Neural cell (in vitro differentiated cells): ENCODE data around the gene BCL2.

Source experiments
- EP300 ChIP-seq: fragments of 450-650 bp; conservative IDR thresholded peaks from 2 replicates; pipeline ENCODE4 v1.6.1; 2014; ENCODE audit warnings: antibody characterized with exemption, mild to moderate bottlenecking, moderate library complexity; ENCODE audit not compliant: poor library complexity, severe bottlenecking
- EZH2 ChIP-seq: fragments of 200-600, 300-800 bp; shearing (Covaris generic), sonication (generic); IDR thresholded peaks from 2 replicates; pipeline ENCODE4 v1.6.1; 2014; ENCODE audit warnings: antibody characterized with exemption, low read length, borderline replicate concordance, mild to moderate bottlenecking; ENCODE audit not compliant: insufficient read depth, poor library complexity, severe bottlenecking
- MXI1 ChIP-seq: fragments of 450-650 bp; conservative IDR thresholded peaks from 2 replicates; pipeline ENCODE4 v1.6.1; 2014; ENCODE audit warnings: antibody characterized with exemption, mild to moderate bottlenecking; ENCODE audit not compliant: poor library complexity, severe bottlenecking
- POLR2AphosphoS5 ChIP-seq: IDR thresholded peaks from 2 replicates; pipeline ENCODE4 v1.6.1; 2012
- RAD21 ChIP-seq: fragments of 450-650 bp; conservative IDR thresholded peaks from 2 replicates; pipeline ENCODE4 v1.6.1; 2014; ENCODE audit warnings: antibody characterized with exemption, mild to moderate bottlenecking, moderate library complexity
- SMC3 ChIP-seq: fragments of 450-650 bp; conservative IDR thresholded peaks from 2 replicates; pipeline ENCODE4 v1.6.1; 2014; ENCODE audit warnings: antibody characterized with exemption, mild to moderate bottlenecking, moderate library complexity; ENCODE audit not compliant: poor library complexity
- TAF1 ChIP-seq: IDR thresholded peaks from 2 replicates; pipeline ENCODE4 v1.6.1; 2012; ENCODE audit warnings: low read depth
- TF ChIP-seq, protein P1 (sequence below): IDR thresholded peaks from 2 replicates; pipeline ENCODE4 v1.6.1; 2012; ENCODE audit warnings: borderline replicate concordance
- TF ChIP-seq, protein P2 (sequence below): fragments of 450-650 bp; IDR thresholded peaks from 2 replicates; pipeline ENCODE4 v1.5.1; 2014; ENCODE audit warnings: antibody characterized with exemption, mild to moderate bottlenecking, moderate library complexity; ENCODE audit not compliant: poor library complexity, severe bottlenecking

GRCh38 chr18:63247926-63248325 is 71.6 kb downstream of the BCL2 start:
- TF ChIP-seq EP300, result no peak
- TF ChIP-seq, protein P1, sequence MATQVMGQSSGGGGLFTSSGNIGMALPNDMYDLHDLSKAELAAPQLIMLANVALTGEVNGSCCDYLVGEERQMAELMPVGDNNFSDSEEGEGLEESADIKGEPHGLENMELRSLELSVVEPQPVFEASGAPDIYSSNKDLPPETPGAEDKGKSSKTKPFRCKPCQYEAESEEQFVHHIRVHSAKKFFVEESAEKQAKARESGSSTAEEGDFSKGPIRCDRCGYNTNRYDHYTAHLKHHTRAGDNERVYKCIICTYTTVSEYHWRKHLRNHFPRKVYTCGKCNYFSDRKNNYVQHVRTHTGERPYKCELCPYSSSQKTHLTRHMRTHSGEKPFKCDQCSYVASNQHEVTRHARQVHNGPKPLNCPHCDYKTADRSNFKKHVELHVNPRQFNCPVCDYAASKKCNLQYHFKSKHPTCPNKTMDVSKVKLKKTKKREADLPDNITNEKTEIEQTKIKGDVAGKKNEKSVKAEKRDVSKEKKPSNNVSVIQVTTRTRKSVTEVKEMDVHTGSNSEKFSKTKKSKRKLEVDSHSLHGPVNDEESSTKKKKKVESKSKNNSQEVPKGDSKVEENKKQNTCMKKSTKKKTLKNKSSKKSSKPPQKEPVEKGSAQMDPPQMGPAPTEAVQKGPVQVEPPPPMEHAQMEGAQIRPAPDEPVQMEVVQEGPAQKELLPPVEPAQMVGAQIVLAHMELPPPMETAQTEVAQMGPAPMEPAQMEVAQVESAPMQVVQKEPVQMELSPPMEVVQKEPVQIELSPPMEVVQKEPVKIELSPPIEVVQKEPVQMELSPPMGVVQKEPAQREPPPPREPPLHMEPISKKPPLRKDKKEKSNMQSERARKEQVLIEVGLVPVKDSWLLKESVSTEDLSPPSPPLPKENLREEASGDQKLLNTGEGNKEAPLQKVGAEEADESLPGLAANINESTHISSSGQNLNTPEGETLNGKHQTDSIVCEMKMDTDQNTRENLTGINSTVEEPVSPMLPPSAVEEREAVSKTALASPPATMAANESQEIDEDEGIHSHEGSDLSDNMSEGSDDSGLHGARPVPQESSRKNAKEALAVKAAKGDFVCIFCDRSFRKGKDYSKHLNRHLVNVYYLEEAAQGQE, result no peak
- TF ChIP-seq, protein P2, sequence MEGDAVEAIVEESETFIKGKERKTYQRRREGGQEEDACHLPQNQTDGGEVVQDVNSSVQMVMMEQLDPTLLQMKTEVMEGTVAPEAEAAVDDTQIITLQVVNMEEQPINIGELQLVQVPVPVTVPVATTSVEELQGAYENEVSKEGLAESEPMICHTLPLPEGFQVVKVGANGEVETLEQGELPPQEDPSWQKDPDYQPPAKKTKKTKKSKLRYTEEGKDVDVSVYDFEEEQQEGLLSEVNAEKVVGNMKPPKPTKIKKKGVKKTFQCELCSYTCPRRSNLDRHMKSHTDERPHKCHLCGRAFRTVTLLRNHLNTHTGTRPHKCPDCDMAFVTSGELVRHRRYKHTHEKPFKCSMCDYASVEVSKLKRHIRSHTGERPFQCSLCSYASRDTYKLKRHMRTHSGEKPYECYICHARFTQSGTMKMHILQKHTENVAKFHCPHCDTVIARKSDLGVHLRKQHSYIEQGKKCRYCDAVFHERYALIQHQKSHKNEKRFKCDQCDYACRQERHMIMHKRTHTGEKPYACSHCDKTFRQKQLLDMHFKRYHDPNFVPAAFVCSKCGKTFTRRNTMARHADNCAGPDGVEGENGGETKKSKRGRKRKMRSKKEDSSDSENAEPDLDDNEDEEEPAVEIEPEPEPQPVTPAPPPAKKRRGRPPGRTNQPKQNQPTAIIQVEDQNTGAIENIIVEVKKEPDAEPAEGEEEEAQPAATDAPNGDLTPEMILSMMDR, result no peak
- TF ChIP-seq EZH2, result no peak
- TF ChIP-seq TAF1, result no peak
- TF ChIP-seq POLR2AphosphoS5, result no peak
- no peak for TF ChIP-seq RAD21
- TF ChIP-seq SMC3, result no peak
- TF ChIP-seq MXI1, result no peak
